Measurements from ENCODE around the gene CSNK1G1. TPM values are rescaled to one million over a fixed set of nuclear protein-coding genes. Genes with fewer than 3 reads are reported as not detected.

Gene CSNK1G1
- total RNA-seq, 1 donor from 2014 or later = 19.8 TPM

GRCh38 chr15:64157599-64158125, 198.3 kb downstream of the CSNK1G1 start:
- intact Hi-C loops (cut with DNase I) = no loop called here
- peaks cover 77% of the 10 kb centered on the region for H3K36me3 ChIP-seq
- DNase-seq (no peak), ATAC-seq (no peak)
- H3K9me3 ChIP-seq = no peaks in the 10 kb centered on the region
- H3K4me3 ChIP-seq = no peak overlapping the region
- H3K4me1 ChIP-seq = peaks cover 55% of the 10 kb centered on the region
- no peak for TF ChIP-seq CTCF (IDR thresholded peaks at IDR 0.05)
- no peak overlapping the region for H3K27ac ChIP-seq
- H3K27me3 ChIP-seq (ENCODE audit: low read depth) = peaks cover 5% of the 10 kb centered on the region

- peaks cover 14% of the 10 kb centered on the region for H3K27me3 ChIP-seq (ENCODE audit: low read depth)
- peaks cover 58% of the 10 kb centered on the region for H3K4me1 ChIP-seq
- DNase-seq (no peak), ATAC-seq (no peak)
- intact Hi-C loops (cut with DNase I) = no loop called here
- no peaks in the 10 kb centered on the region for H3K9me3 ChIP-seq
- H3K27ac ChIP-seq = no peak overlapping the region
- no peak for TF ChIP-seq CTCF (IDR thresholded peaks at IDR 0.05)
- H3K4me3 ChIP-seq = no peak overlapping the region
- H3K36me3 ChIP-seq = peaks cover 77% of the 10 kb centered on the region
Observed at GRCh38 chr15:64156652-64157331, 199.2 kb downstream of the CSNK1G1 start.

DNA sequence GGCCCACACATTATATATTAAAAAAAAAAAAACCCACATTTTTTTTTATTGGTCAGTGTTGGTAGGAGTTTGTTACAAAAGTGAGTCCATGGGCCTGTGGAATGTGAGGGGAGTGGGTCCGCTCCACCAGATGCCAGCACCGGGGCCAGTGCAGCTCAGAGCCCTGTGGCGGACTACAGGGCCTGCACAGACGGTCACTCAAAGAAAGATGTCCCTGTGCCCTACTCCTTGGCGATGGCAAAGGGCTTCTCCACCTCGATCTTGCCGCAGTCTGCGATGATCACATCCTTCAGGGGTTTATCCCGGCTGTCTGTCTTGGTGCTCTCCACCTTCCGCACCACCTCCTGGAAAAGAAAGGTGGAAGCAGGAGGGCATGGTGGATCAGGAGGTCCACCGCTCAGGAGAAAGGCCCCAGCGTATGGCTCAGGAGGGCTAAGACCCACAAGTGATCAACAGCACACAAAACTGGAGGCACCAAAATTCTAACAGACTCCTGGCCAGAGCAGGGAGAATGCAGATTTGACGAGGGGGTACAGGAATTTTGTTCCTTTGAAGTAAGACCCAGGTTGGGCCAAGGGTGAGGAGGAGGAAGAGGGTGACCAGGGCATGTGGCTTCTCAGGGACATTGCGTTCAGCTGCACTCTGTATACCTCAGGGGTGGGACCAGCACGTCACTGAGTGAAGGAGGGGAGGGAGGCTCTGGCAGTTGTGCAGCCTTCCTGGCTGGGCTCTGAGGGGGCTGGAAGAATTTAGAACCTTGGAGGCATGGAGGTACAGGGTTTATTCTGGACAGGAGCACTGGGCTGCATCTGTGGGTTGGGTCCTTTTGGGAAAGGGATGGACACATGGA, 199.9 kb downstream of the CSNK1G1 start:
- Histone ChIP-seq H3K27ac (no peak overlapping the region), H3K9me3 (no peaks in the 10 kb centered on the region), H3K27me3 (ENCODE audit: low read depth) (peaks cover 22% of the 10 kb centered on the region), H3K36me3 (peaks cover 71% of the 10 kb centered on the region), H3K4me3 (no peak overlapping the region), H3K4me1 (peaks cover 58% of the 10 kb centered on the region)
- TF ChIP-seq CTCF (IDR thresholded peaks at IDR 0.05) = no peak
- no peak for ATAC-seq
- no peak for DNase-seq
- intact Hi-C loops (cut with DNase I) = no loop called here

GRCh38 chr15:64153480-64154367, 202.2 kb downstream of the CSNK1G1 start:
- H3K4me1 ChIP-seq = peaks cover 48% of the 10 kb centered on the region
- ATAC-seq = peak; percentile 82 to 93
- H3K36me3 ChIP-seq = peaks cover 48% of the 10 kb centered on the region
- H3K27ac ChIP-seq = peak overlapping the region; percentile 4
- H3K4me3 ChIP-seq = peak overlapping the region; percentile 63
- peak; percentile 93 for DNase-seq
- H3K9me3 ChIP-seq = no peaks in the 10 kb centered on the region
- intact Hi-C loops (cut with DNase I) = no loop called here
- peaks cover 22% of the 10 kb centered on the region for H3K27me3 ChIP-seq (ENCODE audit: low read depth)
- TF ChIP-seq CTCF (IDR thresholded peaks at IDR 0.05) = peak; percentile 100
